HG02571 (cell line): ENCODE results near the gene PICK1.

Experiments
- ATAC-seq: cut with Tn5 transposase; IDR thresholded peaks from one replicate; pipeline ENCODE4 v1.9.1; 2021; ENCODE audit warnings: mild to moderate bottlenecking, moderate library complexity; ENCODE audit not compliant: unreplicated experiment

PICK1 gene

GRCh38 chr22:38086001-38086845 lies 29.0 kb downstream of the PICK1 start:
- no peak for ATAC-seq

- ATAC-seq, result no peak
Observed at GRCh38 chr22:38086942-38087341, 29.7 kb downstream of the PICK1 start.

- ATAC-seq, result no peak
Observed at GRCh38 chr22:38087855-38088254, 30.7 kb downstream of the PICK1 start.

GRCh38 chr22:38088629-38089473 lies 31.6 kb downstream of the PICK1 start:
- no peak for ATAC-seq

- ATAC-seq, result no peak
Observed at GRCh38 chr22:38089474-38089851, 32.3 kb downstream of the PICK1 start.

GRCh38 chr22:38097058-38097457 lies 39.9 kb downstream of the PICK1 start:
- ATAC-seq, result no peak

GRCh38 chr22:38097557-38098409 lies 40.6 kb downstream of the PICK1 start:
- ATAC-seq, result no peak

GRCh38 chr22:38098410-38099249 lies 41.4 kb downstream of the PICK1 start:
- ATAC-seq, result no peak

GRCh38 chr22:38103641-38104040 lies 46.4 kb downstream of the PICK1 start:
- ATAC-seq, result no peak

GRCh38 chr22:38104084-38104483 lies 46.9 kb downstream of the PICK1 start:
- ATAC-seq, result no peak

GRCh38 chr22:38106814-38107578 lies 49.8 kb downstream of the PICK1 start:
- ATAC-seq, result no peak

GRCh38 chr22:38107692-38108515 lies 50.7 kb downstream of the PICK1 start:
- no peak for ATAC-seq

- ATAC-seq, result no peak
Observed at GRCh38 chr22:38108561-38109319, 51.5 kb downstream of the PICK1 start.

GRCh38 chr22:38109371-38110001 lies 52.3 kb downstream of the PICK1 start:
- no peak for ATAC-seq

- no peak for ATAC-seq
Observed at GRCh38 chr22:38110008-38110862, 53.0 kb downstream of the PICK1 start, which contains the start of gene BAIAP2L2. TSS of gene BAIAP2L2 (minus strand) at chr22:38110684. CDS start at chr22:38110525, 159 bp downstream.
